G401.6 (cell line): ENCODE data around the gene SP100.

Experiments used
- FAIRE-seq: peaks from 2 replicates; lab custom pipeline; 2012; peaks lifted over from hg19 to GRCh38; lab: Jason Lieb, UNC

Gene SP100

GRCh38 chr2:230557065-230557464 is 141.1 kb downstream of the SP100 start:
- FAIRE-seq, result no peak

- FAIRE-seq, result no peak
These were observed 149.1 kb downstream of the SP100 start for GRCh38 chr2:230564805-230565779.

- FAIRE-seq, result no peak
These were observed 153.3 kb downstream of the SP100 start for GRCh38 chr2:230569298-230569697.

- no peak for FAIRE-seq
These were observed 155.0 kb downstream of the SP100 start for GRCh38 chr2:230570987-230571386.

- no peak for FAIRE-seq
These were observed 159.8 kb downstream of the SP100 start for GRCh38 chr2:230575642-230576324.

- FAIRE-seq, result no peak
These were observed 161.1 kb downstream of the SP100 start for GRCh38 chr2:230577114-230577513.

- FAIRE-seq, result no peak
These were observed 162.1 kb downstream of the SP100 start for GRCh38 chr2:230578106-230578505.

- FAIRE-seq, result no peak
These were observed 166.9 kb downstream of the SP100 start for GRCh38 chr2:230582851-230583283.

GRCh38 chr2:230583581-230583980 is 167.6 kb downstream of the SP100 start:
- no peak for FAIRE-seq

- no peak for FAIRE-seq
These were observed 170.5 kb downstream of the SP100 start for GRCh38 chr2:230586328-230586982.

- FAIRE-seq, result no peak
These were observed 173.0 kb downstream of the SP100 start for GRCh38 chr2:230589025-230589424.

- no peak for FAIRE-seq
These were observed 173.6 kb downstream of the SP100 start for GRCh38 chr2:230589497-230590015.

GRCh38 chr2:230590333-230590732 is 174.3 kb downstream of the SP100 start:
- no peak for FAIRE-seq

GRCh38 chr2:230591850-230592249 is 175.8 kb downstream of the SP100 start:
- FAIRE-seq, result no peak

GRCh38 chr2:230592775-230593174 is 176.8 kb downstream of the SP100 start:
- FAIRE-seq, result no peak
